ENCODE data around the gene MEGF6. TPM values are rescaled to one million over a fixed set of nuclear protein-coding genes. Genes with fewer than 3 reads are reported as not detected.

Gene MEGF6
- total RNA-seq, 4 donors from 2014 or later = 10.0 to 24.7 (median 17.1) TPM

GRCh38 chr1:3608154-3608553 is 3.2 kb downstream of the MEGF6 start:
- TF ChIP-seq CTCF (IDR thresholded peaks at IDR 0.05; ENCODE audit: low read depth) = no peak

DNA sequence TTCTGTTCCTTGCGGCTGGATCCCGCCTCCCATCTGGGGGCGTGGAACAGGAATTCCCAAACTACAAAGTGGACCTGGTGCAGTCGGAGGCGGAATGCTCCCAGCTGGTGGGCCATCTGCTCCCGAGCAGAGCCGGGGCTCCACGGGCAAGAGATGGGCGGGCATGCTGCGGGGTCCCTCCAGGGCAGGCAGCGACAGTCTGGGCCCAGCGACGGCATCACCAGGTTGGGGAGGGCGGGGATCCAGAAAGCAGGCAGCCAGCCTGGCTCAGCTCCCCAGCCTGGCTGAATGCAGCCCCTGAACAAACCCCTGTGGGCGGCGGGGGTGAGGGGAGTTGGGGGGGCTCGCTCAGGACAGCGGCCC is 3.6 kb downstream of the MEGF6 start:
- no peak for TF ChIP-seq CTCF (IDR thresholded peaks at IDR 0.05; ENCODE audit: low read depth)

GRCh38 chr1:3606779-3607702 is 4.3 kb downstream of the MEGF6 start:
- TF ChIP-seq CTCF (IDR thresholded peaks at IDR 0.05; ENCODE audit: low read depth) = no peak

- TF ChIP-seq CTCF (IDR thresholded peaks at IDR 0.05; ENCODE audit: low read depth) = no peak
Observed at GRCh38 chr1:3604997-3605823, 6.1 kb downstream of the MEGF6 start.

GRCh38 chr1:3604468-3604974 is 6.8 kb downstream of the MEGF6 start:
- no peak for TF ChIP-seq CTCF (IDR thresholded peaks at IDR 0.05; ENCODE audit: low read depth)

DNA sequence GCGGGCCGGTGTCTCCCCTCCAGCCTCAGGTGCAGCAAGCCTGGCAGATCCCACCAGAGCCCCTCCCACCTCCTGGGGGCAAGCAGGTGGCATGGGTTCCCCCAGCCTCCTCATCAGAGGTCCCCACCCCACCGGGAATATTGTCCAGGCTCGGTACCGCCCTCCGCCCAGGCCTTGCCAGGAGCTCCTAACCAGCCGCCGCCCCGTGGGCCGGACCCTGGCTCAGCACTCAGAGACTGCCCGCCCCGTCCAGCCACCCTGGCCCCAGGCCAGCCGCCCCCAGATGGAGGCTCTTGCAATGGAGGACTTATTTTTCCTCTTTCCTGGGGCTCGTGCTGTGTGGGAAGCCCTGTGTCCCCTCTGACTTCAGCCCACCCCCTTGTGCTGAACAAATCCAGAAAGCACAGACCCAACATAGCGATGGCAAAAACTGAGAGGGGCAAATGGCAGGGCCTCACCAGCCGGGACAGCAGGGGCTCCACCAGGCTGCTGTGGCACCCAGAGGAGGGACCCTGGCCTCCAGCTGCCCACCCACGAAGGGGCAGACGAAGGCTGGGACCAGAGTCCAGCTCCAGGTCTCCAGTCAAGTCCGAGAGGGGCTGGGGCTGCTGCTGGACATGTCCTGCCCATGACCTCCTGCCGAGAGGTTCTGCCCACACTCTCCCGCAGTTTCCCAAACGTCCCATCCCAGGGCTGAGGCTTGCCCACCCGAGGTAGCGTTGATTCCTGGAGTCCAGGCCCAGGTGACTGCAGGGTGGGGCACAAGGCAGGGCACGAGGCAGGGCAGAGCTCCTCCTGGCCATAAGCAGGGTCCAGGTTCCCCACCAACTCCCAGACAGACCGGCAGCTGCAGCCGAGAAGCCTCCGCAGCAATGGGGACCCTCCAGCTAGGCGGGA is 7.5 kb downstream of the MEGF6 start:
- TF ChIP-seq CTCF (IDR thresholded peaks at IDR 0.05; ENCODE audit: low read depth) = no peak

Data from subcutaneous adipose tissue (tissue), 4 donors.